Measurements from ENCODE around the gene GRK7. TPM values are rescaled to one million over a fixed set of nuclear protein-coding genes. Genes with fewer than 3 reads are reported as not detected.

Gene GRK7
- total RNA-seq, 1 donor from 2014 or later: not detected

DNA sequence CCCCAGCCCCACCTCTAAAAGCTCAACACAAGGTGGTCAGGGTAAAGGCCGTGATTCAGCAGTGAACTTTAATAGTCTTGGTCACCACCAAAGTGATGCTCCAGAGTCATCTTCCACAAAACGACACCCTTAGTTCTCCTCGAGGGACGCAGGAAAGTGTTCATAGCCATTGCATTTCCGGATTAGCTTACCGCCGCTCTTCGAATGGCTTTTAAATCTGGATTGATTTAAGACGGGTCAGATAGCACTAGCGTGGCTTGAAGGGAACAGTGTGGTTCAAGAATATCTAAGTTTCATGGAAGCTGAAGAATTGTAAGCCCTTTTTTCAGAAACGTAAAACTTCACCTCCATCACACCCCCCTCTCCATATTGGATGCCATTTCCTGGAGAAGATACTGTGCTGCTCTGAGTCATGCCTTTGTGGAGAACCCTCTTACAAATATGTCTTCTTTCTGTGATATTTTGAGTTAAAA is 24.3 kb upstream of the GRK7 start:
- Mint-ChIP-seq H3K36me3 (ENCODE audit: unreplicated experiment) (peaks cover 3% of the 10 kb centered on the region), H3K27ac (ENCODE audit: unreplicated experiment) (peak overlapping the region; percentile 93), H3K4me1 (ENCODE audit: unreplicated experiment) (peaks cover 36% of the 10 kb centered on the region), H3K9me3 (ENCODE audit: unreplicated experiment) (no peaks in the 10 kb centered on the region), H3K27me3 (ENCODE audit: unreplicated experiment) (peaks cover under 1% of the 10 kb centered on the region), H3K4me3 (ENCODE audit: unreplicated experiment) (peak overlapping the region; percentile 96)
- no peak for DNase-seq (ENCODE audit: extremely low spot score, unreplicated experiment)
- TF ChIP-seq, protein P1, sequence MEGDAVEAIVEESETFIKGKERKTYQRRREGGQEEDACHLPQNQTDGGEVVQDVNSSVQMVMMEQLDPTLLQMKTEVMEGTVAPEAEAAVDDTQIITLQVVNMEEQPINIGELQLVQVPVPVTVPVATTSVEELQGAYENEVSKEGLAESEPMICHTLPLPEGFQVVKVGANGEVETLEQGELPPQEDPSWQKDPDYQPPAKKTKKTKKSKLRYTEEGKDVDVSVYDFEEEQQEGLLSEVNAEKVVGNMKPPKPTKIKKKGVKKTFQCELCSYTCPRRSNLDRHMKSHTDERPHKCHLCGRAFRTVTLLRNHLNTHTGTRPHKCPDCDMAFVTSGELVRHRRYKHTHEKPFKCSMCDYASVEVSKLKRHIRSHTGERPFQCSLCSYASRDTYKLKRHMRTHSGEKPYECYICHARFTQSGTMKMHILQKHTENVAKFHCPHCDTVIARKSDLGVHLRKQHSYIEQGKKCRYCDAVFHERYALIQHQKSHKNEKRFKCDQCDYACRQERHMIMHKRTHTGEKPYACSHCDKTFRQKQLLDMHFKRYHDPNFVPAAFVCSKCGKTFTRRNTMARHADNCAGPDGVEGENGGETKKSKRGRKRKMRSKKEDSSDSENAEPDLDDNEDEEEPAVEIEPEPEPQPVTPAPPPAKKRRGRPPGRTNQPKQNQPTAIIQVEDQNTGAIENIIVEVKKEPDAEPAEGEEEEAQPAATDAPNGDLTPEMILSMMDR (IDR thresholded peaks at IDR 0.05): no peak

DNA sequence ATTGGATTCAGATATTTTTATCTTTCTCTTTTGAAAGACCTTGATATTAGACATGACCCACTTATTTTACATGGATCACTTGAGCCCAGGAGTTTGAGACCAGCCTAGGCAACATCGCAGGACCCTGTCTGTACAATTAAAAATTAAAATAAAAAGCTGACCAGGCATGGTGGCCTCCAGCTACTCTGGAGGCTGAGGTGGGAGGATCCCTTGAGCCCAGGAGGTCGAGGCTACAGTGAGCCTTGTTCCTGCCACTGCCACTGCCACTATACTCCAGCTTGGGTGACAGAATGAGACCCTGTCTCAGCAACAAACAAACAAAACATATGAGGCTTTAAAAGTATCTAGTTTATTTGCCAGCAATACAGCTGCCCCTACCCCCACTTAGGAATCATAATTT is 23.5 kb upstream of the GRK7 start:
- Mint-ChIP-seq H3K27ac (ENCODE audit: unreplicated experiment) (peak overlapping the region; percentile 93), H3K4me1 (ENCODE audit: unreplicated experiment) (peaks cover 39% of the 10 kb centered on the region), H3K9me3 (ENCODE audit: unreplicated experiment) (no peaks in the 10 kb centered on the region), H3K4me3 (ENCODE audit: unreplicated experiment) (peak overlapping the region; percentile 96), H3K36me3 (ENCODE audit: unreplicated experiment) (peaks cover 9% of the 10 kb centered on the region), H3K27me3 (ENCODE audit: unreplicated experiment) (no peaks in the 10 kb centered on the region)
- no peak for DNase-seq (ENCODE audit: extremely low spot score, unreplicated experiment)
- TF ChIP-seq, protein P1 (IDR thresholded peaks at IDR 0.05): no peak

DNA sequence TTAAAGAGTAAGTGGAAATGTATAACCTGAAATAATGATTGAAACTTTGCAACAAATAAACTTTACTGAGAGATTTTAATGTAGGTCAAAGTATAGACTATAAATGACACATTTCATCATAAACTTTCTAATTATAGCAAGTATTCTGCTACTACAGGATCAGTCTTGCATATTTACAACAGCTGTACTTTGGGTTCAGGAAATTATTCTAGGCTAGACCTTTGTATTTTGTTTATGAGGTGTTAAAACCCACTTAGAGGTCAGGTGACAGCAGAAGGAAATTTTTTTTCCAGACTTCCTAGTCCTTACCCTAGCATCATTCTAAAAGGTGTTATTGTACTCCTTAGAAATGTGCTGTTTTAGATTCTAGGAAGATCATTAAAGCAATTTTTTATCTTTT is 22.9 kb upstream of the GRK7 start:
- Mint-ChIP-seq H3K4me1 (ENCODE audit: unreplicated experiment) (peaks cover 39% of the 10 kb centered on the region), H3K4me3 (ENCODE audit: unreplicated experiment) (peak overlapping the region; percentile 96), H3K27me3 (ENCODE audit: unreplicated experiment) (no peaks in the 10 kb centered on the region), H3K9me3 (ENCODE audit: unreplicated experiment) (no peaks in the 10 kb centered on the region), H3K27ac (ENCODE audit: unreplicated experiment) (peak overlapping the region; percentile 93), H3K36me3 (ENCODE audit: unreplicated experiment) (peaks cover 13% of the 10 kb centered on the region)
- no peak for DNase-seq (ENCODE audit: extremely low spot score, unreplicated experiment)
- TF ChIP-seq, protein P1 (IDR thresholded peaks at IDR 0.05): no peak

DNA sequence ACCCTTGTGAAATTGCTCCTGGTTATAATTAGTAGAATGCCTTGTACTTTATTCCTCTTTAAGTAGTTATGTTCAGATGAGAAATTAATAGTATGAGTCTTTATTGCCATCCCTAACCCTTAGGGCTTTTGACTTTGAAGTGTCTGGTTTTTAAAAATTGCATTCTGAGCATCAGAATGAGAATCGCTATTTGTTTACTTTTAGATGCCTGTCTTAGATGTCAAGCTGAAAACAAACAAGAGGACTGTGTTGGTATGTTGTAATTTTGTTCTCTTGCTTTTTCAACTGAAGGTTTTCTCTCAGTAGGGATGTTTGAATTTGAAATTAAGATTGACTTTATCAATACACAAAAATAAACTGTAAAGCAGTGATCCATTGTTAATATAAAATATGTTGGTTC is 19.9 kb upstream of the GRK7 start:
- Mint-ChIP-seq H3K27ac (ENCODE audit: unreplicated experiment) (no peak overlapping the region), H3K9me3 (ENCODE audit: unreplicated experiment) (no peaks in the 10 kb centered on the region), H3K27me3 (ENCODE audit: unreplicated experiment) (no peaks in the 10 kb centered on the region), H3K4me3 (ENCODE audit: unreplicated experiment) (no peak overlapping the region), H3K4me1 (ENCODE audit: unreplicated experiment) (peaks cover 39% of the 10 kb centered on the region), H3K36me3 (ENCODE audit: unreplicated experiment) (peaks cover 27% of the 10 kb centered on the region)
- no peak for DNase-seq (ENCODE audit: extremely low spot score, unreplicated experiment)
- TF ChIP-seq, protein P1 (IDR thresholded peaks at IDR 0.05): no peak

DNA sequence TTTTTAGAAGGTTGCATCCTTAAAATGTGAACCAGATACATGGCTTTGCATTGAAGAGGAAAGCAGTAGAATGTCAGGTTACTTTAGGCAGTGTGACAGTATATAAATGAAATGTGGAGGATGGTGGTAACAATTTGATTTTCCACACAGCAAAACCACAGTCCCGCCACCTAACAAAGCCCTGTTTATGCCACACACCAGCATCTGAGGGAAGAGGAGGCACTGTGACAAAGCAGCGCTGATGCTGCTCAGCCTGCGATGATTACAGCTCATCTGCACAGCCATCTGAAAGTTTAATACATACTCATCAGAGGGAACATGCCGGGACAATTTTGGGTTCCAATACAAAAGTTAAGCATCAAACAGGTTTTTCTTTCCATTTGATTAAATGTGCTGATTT is 16.2 kb upstream of the GRK7 start:
- TF ChIP-seq, protein P1 (IDR thresholded peaks at IDR 0.05): no peak
- Mint-ChIP-seq H3K4me3 (ENCODE audit: unreplicated experiment) (no peak overlapping the region), H3K4me1 (ENCODE audit: unreplicated experiment) (peaks cover 14% of the 10 kb centered on the region), H3K27ac (ENCODE audit: unreplicated experiment) (no peak overlapping the region), H3K36me3 (ENCODE audit: unreplicated experiment) (peaks cover 33% of the 10 kb centered on the region), H3K27me3 (ENCODE audit: unreplicated experiment) (no peaks in the 10 kb centered on the region), H3K9me3 (ENCODE audit: unreplicated experiment) (no peaks in the 10 kb centered on the region)
- DNase-seq (ENCODE audit: extremely low spot score, unreplicated experiment): no peak
